ENCODE results near the gene SH3RF3. TPM values are rescaled to one million over a fixed set of nuclear protein-coding genes. Genes with fewer than 3 reads are reported as not detected.

SH3RF3 gene
- total and polyA plus RNA-seq, 10 of the 15 experiments (the other 5 are each of a cell fraction or from before 2014, with no cell fraction given), result 0.08 to 8.8 (median 2.3) TPM

- TF ChIP-seq CEBPZ (IDR thresholded peaks at IDR 0.05; ENCODE audit: low read depth, low read length), result no peak
- no peak for TF ChIP-seq SKIL (IDR thresholded peaks at IDR 0.05; ENCODE audit: low read depth, poor library complexity, severe bottlenecking)
- TF ChIP-seq BACH1 (IDR thresholded peaks at IDR 0.05; ENCODE audit: borderline replicate concordance), result no peak
- no peak for TF ChIP-seq HDGF (IDR thresholded peaks at IDR 0.05)
- no peak for TF ChIP-seq IRF5 (IDR thresholded peaks at IDR 0.05; ENCODE audit: borderline replicate concordance)
- TF ChIP-seq REST (IDR thresholded peaks at IDR 0.05; ENCODE audit: low read depth, low read length), result no peak
- TF ChIP-seq BCLAF1 (IDR thresholded peaks at IDR 0.05), result no peak
- no peak for TF ChIP-seq ZNF274 (IDR thresholded peaks at IDR 0.05; ENCODE audit: insufficient read depth, insufficient read length)
- TF ChIP-seq CHD2 (IDR thresholded peaks at IDR 0.05; ENCODE audit: borderline replicate concordance, low read depth, low read length), result no peak
- TF ChIP-seq ZBTB4 (CRISPR knock-in tag; IDR thresholded peaks at IDR 0.05), result no peak
- no peak for TF ChIP-seq FOXM1 (IDR thresholded peaks at IDR 0.05; ENCODE audit: low read depth, low read length)
- no peak for TF ChIP-seq RAD51 (IDR thresholded peaks at IDR 0.05)
Measured at GRCh38 chr2:109216332-109216731, 87.3 kb downstream of the SH3RF3 start (continued).

All from GM12878 (cell line).